ENCODE measurements around the gene ANKRD22.

The ANKRD22 gene

GRCh38 chr10:88804083-88804812, 47.4 kb downstream of the ANKRD22 start:
- TF ChIP-seq CTCF (IDR thresholded peaks at IDR 0.05; ENCODE audit: low read depth, low read length, missing control alignments), result no peak
- DNase-seq (ENCODE audit: extremely low read depth, low read depth), result no peak
- no peak overlapping the region for H3K4me3 ChIP-seq (replicated peaks; ENCODE audit: low read depth, low read length)

GRCh38 chr10:88803641-88804040, 48.0 kb downstream of the ANKRD22 start:
- no peak for DNase-seq (ENCODE audit: extremely low read depth, low read depth)
- TF ChIP-seq CTCF (IDR thresholded peaks at IDR 0.05; ENCODE audit: low read depth, low read length, missing control alignments), result no peak
- no peak overlapping the region for H3K4me3 ChIP-seq (replicated peaks; ENCODE audit: low read depth, low read length)

GRCh38 chr10:88802523-88803285, 48.9 kb downstream of the ANKRD22 start, which contains the start of gene LIPM:
Gene LIPM (plus strand): TSS chr10:88802730. CDS start chr10:88802897, 167 bp downstream.
- H3K4me3 ChIP-seq (replicated peaks; ENCODE audit: low read depth, low read length), result no peak within 1 kb of the TSS
- TF ChIP-seq CTCF (IDR thresholded peaks at IDR 0.05; ENCODE audit: low read depth, low read length, missing control alignments), result no peak
- no peak for DNase-seq (ENCODE audit: extremely low read depth, low read depth)

- no peak overlapping the region for H3K4me3 ChIP-seq (replicated peaks; ENCODE audit: low read depth, low read length)
- no peak for TF ChIP-seq CTCF (IDR thresholded peaks at IDR 0.05; ENCODE audit: low read depth, low read length, missing control alignments)
- no peak for DNase-seq (ENCODE audit: extremely low read depth, low read depth)
These were observed 51.2 kb downstream of the ANKRD22 start for GRCh38 chr10:88800152-88801125.

GRCh38 chr10:88794731-88795130, 56.9 kb downstream of the ANKRD22 start:
- no peak for TF ChIP-seq CTCF (IDR thresholded peaks at IDR 0.05; ENCODE audit: low read depth, low read length, missing control alignments)
- no peak for DNase-seq (ENCODE audit: extremely low read depth, low read depth)
- no peak overlapping the region for H3K4me3 ChIP-seq (replicated peaks; ENCODE audit: low read depth, low read length)

- no peak for TF ChIP-seq CTCF (IDR thresholded peaks at IDR 0.05; ENCODE audit: low read depth, low read length, missing control alignments)
- no peak for DNase-seq (ENCODE audit: extremely low read depth, low read depth)
- no peak overlapping the region for H3K4me3 ChIP-seq (replicated peaks; ENCODE audit: low read depth, low read length)
These were observed 57.8 kb downstream of the ANKRD22 start for GRCh38 chr10:88793712-88794299.
